Endothelial cell of umbilical vein (primary cell): ENCODE measurements around the gene MEP1B. TPM values are rescaled to one million over a fixed set of nuclear protein-coding genes. Genes with fewer than 3 reads are reported as not detected.

Source experiments
- BruUV-seq: library from RNA; stranded (reverse); fragments of 400-500 nt; replicated peaks from 2 replicates; lab custom pipeline; 2021; lab: Mats Ljungman, UMichigan
- CTCF ChIA-PET: fragments of 300-600, 350-600 bp; sonication (Branson Sonifier 250); formaldehyde crosslinking; loops from one replicate; lab custom pipeline; 2021; ENCODE audit warnings: antibody characterized with exemption, inconsistent platforms; lab: Charles Lee
- POLR2A ChIA-PET: fragments of 300-600, 350-600 bp; sonication (Branson Sonifier 250); formaldehyde crosslinking; loops from one replicate; lab custom pipeline; 2021; ENCODE audit warnings: antibody characterized with exemption, inconsistent platforms; lab: Charles Lee
- DNase-seq: peaks from one replicate; pipeline ENCODE4 v3.0.0-alpha.2; 2011; ENCODE audit warnings: low read depth, low spot score
- FAIRE-seq: peaks from 2 replicates; lab custom pipeline; 2011; peaks lifted over from hg19 to GRCh38; lab: Jason Lieb, UNC
- H2AFZ ChIP-seq: 2 replicates; pipeline ENCODE4 v1.6.0; 2012; ENCODE audit warnings: low read depth, low read length, control low read depth, inconsistent platforms
- H3K27ac ChIP-seq: 2 replicates; pipeline ENCODE4 v1.5.1; 2011; ENCODE audit warnings: low read depth, mild to moderate bottlenecking, control low read depth, low read length, moderate library complexity; ENCODE audit not compliant: insufficient read depth
- H3K27me3 ChIP-seq, 2 experiments: 2 replicates each; pipeline versions ENCODE4 v1.6.0 to v1.6.1; 2011; ENCODE audit warnings: low read length in 2 of 2, mixed read lengths in 1 of 2; ENCODE audit not compliant: control insufficient read depth in 2 of 2, insufficient read depth in 2 of 2
- H3K36me3 ChIP-seq, 2 experiments: 2 replicates in 1 of 2; 3 replicates in 1 of 2; pipeline ENCODE4 v1.5.1; 2011; ENCODE audit warnings: low read length in 2 of 2, mild to moderate bottlenecking in 1 of 2, moderate library complexity in 1 of 2; ENCODE audit not compliant: control insufficient read depth in 2 of 2, insufficient read depth in 2 of 2; ENCODE audit errors: extremely low read depth in 1 of 2
- H3K4me1 ChIP-seq: 3 replicates; pipeline ENCODE4 v1.5.1; 2011; ENCODE audit warnings: mild to moderate bottlenecking, low read length; ENCODE audit not compliant: control insufficient read depth, insufficient read depth; ENCODE audit errors: extremely low read depth
- H3K4me2 ChIP-seq: 2 replicates; pipeline ENCODE4 v1.6.1; 2011; ENCODE audit warnings: low read length, control low read depth, mixed read lengths; ENCODE audit not compliant: insufficient read depth
- H3K4me3 ChIP-seq, 3 experiments: fragments of 200-600 bp in 1 of 3; sonication (generic), shearing (Covaris generic) in 1 of 3; replicated peaks in 1 of 3; 2 replicates each; pipeline ENCODE4 v1.5.1; 2011 to 2016; ENCODE audit warnings: control low read depth in 3 of 3, low read length in 3 of 3, mild to moderate bottlenecking in 2 of 3, inconsistent platforms in 1 of 3, low read depth in 1 of 3, moderate library complexity in 1 of 3; ENCODE audit not compliant: insufficient read depth in 1 of 3
- H3K79me2 ChIP-seq: 2 replicates; pipeline ENCODE4 v1.6.0; 2012; ENCODE audit warnings: low read length, inconsistent platforms; ENCODE audit not compliant: control insufficient read depth, insufficient read depth
- H3K9ac ChIP-seq: replicated peaks from 2 replicates; pipeline ENCODE3; 2011; ENCODE audit warnings: low read length, control low read depth; ENCODE audit not compliant: insufficient read depth; ENCODE audit errors: extremely low read depth
- H3K9me1 ChIP-seq: replicated peaks from 3 replicates; pipeline ENCODE4 v1.6.0; 2011; ENCODE audit warnings: mild to moderate bottlenecking, low read length; ENCODE audit not compliant: control insufficient read depth, insufficient read depth; ENCODE audit errors: extremely low read depth
- H3K9me3 ChIP-seq: replicated peaks from 2 replicates; pipeline ENCODE4 v1.5.1; 2012; ENCODE audit warnings: low read length, inconsistent platforms; ENCODE audit not compliant: control insufficient read depth, insufficient read depth
- H4K20me1 ChIP-seq: replicated peaks from 2 replicates; pipeline ENCODE3; 2011; ENCODE audit warnings: mild to moderate bottlenecking, low read length; ENCODE audit not compliant: control insufficient read depth, insufficient read depth; ENCODE audit errors: extremely low read depth
- CTCF ChIP-seq, 2 donors: IDR thresholded peaks; 1 replicate in 1 of 2; 2 replicates in 1 of 2; pipeline ENCODE4 v1.5.1; 2011; ENCODE audit warnings: low read length in 2 of 2, mild to moderate bottlenecking in 2 of 2, moderate library complexity in 2 of 2, control low read depth in 1 of 2, inconsistent platforms in 1 of 2, low read depth in 1 of 2; ENCODE audit not compliant: insufficient read depth in 1 of 2; ENCODE audit errors: extremely low read depth in 1 of 2
- JUN ChIP-seq: IDR thresholded peaks from 2 replicates; pipeline ENCODE4 v1.6.1; 2011; ENCODE audit warnings: borderline replicate concordance, low read depth; ENCODE audit not compliant: insufficient read length, insufficient read depth
- MAX ChIP-seq: IDR thresholded peaks from 2 replicates; pipeline ENCODE4 v1.6.1; 2011; ENCODE audit not compliant: insufficient read depth, insufficient read length
- MYC ChIP-seq: IDR thresholded peaks from one replicate; pipeline ENCODE4 v1.6.1; 2011; ENCODE audit warnings: mild to moderate bottlenecking, low read depth, low read length
- POLR2A ChIP-seq: IDR thresholded peaks from 2 replicates; pipeline ENCODE4 v1.6.1; 2012; ENCODE audit warnings: low read depth, mild to moderate bottlenecking, control low read depth, low read length
- POLR2AphosphoS5 ChIP-seq: IDR thresholded peaks from 2 replicates; pipeline ENCODE4 v1.6.1; 2012; ENCODE audit warnings: low read depth, mild to moderate bottlenecking, control low read depth, low read length, moderate library complexity; ENCODE audit not compliant: insufficient read depth
- dilution Hi-C: fragments of 300-500 bp; cut with MboI; formaldehyde crosslinking; loops from one replicate; pipeline ENCODE4 v1.15.0; 2019; ENCODE audit warnings: low sequenced_read_pairs; ENCODE audit not compliant: extremely low pct_ligation_motif_present
- intact Hi-C: fragments of 100-400 bp; cut with micrococcal nuclease; formaldehyde crosslinking; loops from one replicate; pipeline ENCODE4 v1.10.0; 2022
- polyA plus RNA-seq, 4 experiments: library from polyadenylated mRNA; depleted of rRNA in 3 of 4; stranded (reverse) in 3 of 4; unstranded in 1 of 4; fragments of >200 nt; gene quantifications; 2 replicates each; pipeline versions ENCODE4 v1.2.1 to v1.2.3, GENCODE V29; 2011 to 2012; ENCODE audit warnings: missing spikeins in 1 of 4
- total RNA-seq: library from RNA; stranded (reverse); gene quantifications from 2 replicates; pipeline ENCODE4 v1.2.3, GENCODE V29; 2021

The MEP1B gene
- total and polyA plus RNA-seq, 2 donors (not counting 3 experiments of a cell fraction or from before 2014, with no cell fraction given) = not detected

- POLR2A ChIA-PET = no interaction called here
- intact Hi-C loops = no loop called here
Measured at GRCh38 chr18:32160547-32160946, 29.3 kb upstream of the MEP1B start.

More at GRCh38 chr18:32160547-32160946, 29.3 kb upstream of the MEP1B start:
- no TSS peak for BruUV-seq
- Histone ChIP-seq H3K79me2 (no peaks in the 10 kb centered on the region), H3K4me3 (no peak overlapping the region), H3K27me3 (peaks cover 0 to 4% of the 10 kb centered on the region in 2 experiments), H3K9me1 (no peaks in the 10 kb centered on the region), H4K20me1 (no peaks in the 10 kb centered on the region), H3K9ac (no peak overlapping the region), H3K27ac (no peak overlapping the region), H3K4me2 (no peak overlapping the region), H3K4me1 (no peaks in the 10 kb centered on the region), H2AFZ (no peak overlapping the region), H3K36me3 (no peaks in the 10 kb centered on the region), H3K9me3 (no peaks in the 10 kb centered on the region)
- DNase-seq (no peak), FAIRE-seq (no peak)
- CTCF ChIA-PET = interaction anchor here (0.9 to 8.9 kb wide), 3 partner anchors 9 to 390 kb away, joined by 3 to 304 read pairs (median 47); partner anchors contain the start of gene GAREM1
- dilution Hi-C loops = no loop called here
- TF ChIP-seq MAX (no peak), CTCF (IDR thresholded peaks at IDR 0.05; ENCODE audit: extremely low read depth in 1 of 2, insufficient read depth in 1 of 2, low read depth in 1 of 2, low read length in 2 of 2) (no peak), JUN (no peak), POLR2A (no peak), MYC (no peak), POLR2AphosphoS5 (no peak)
